Measurements from ENCODE around the gene ASGR1. TPM values are rescaled to one million over a fixed set of nuclear protein-coding genes. Genes with fewer than 3 reads are reported as not detected.

Gene ASGR1
- polyA plus RNA-seq, 1 donor from 2014 or later: 80.2 TPM

GRCh38 chr17:7195971-7196370, 16.8 kb upstream of the ASGR1 start:
- no peaks in the 10 kb centered on the region for H3K79me2 ChIP-seq (replicated peaks; ENCODE audit: insufficient read depth, low read length)

GRCh38 chr17:7192271-7192937, 13.2 kb upstream of the ASGR1 start:
- H3K9me2 ChIP-seq (ENCODE audit: insufficient read depth, low read length): no peaks in the 10 kb centered on the region
- H3K27ac ChIP-seq (ENCODE audit: low read length): no peak overlapping the region
- peaks cover 11% of the 10 kb centered on the region for H3K36me3 ChIP-seq (ENCODE audit: insufficient read depth, low read length)
- H3K4me3 ChIP-seq (ENCODE audit: low read length): no peak overlapping the region
- no peak overlapping the region for H3K4me2 ChIP-seq (ENCODE audit: low read length)
- H4K20me1 ChIP-seq (ENCODE audit: insufficient read depth): no peaks in the 10 kb centered on the region
- no peaks in the 10 kb centered on the region for H3K9me3 ChIP-seq (ENCODE audit: low read length)
- H3K9ac ChIP-seq (ENCODE audit: low read length): no peak overlapping the region
- H3K27me3 ChIP-seq (ENCODE audit: insufficient read depth, low read depth, low read length): no peaks in the 10 kb centered on the region
- no peak overlapping the region for H2AFZ ChIP-seq (ENCODE audit: low read depth, low read length)
- H3K79me2 ChIP-seq (replicated peaks; ENCODE audit: insufficient read depth, low read length): no peaks in the 10 kb centered on the region
- H3F3A ChIP-seq (ENCODE audit: insufficient read depth, low read length, poor library complexity, severe bottlenecking): no peaks in the 10 kb centered on the region
- no peak for TF ChIP-seq SMC3 (conservative IDR thresholded peaks at IDR 0.05; ENCODE audit: poor library complexity)
- TF ChIP-seq RAD21 (conservative IDR thresholded peaks at IDR 0.05): no peak
- TF ChIP-seq MXI1 (conservative IDR thresholded peaks at IDR 0.05; ENCODE audit: poor library complexity, severe bottlenecking): no peak
- no peak for TF ChIP-seq POLR2AphosphoS5 (IDR thresholded peaks at IDR 0.05)
- no peak for TF ChIP-seq TAF1 (IDR thresholded peaks at IDR 0.05; ENCODE audit: low read depth)
- TF ChIP-seq EP300 (conservative IDR thresholded peaks at IDR 0.05; ENCODE audit: poor library complexity, severe bottlenecking): no peak
- TF ChIP-seq CTCF (IDR thresholded peaks at IDR 0.05; ENCODE audit: poor library complexity, severe bottlenecking): no peak

More at GRCh38 chr17:7195971-7196370, 16.8 kb upstream of the ASGR1 start:
- Histone ChIP-seq H3K9ac (ENCODE audit: low read length) (no peak overlapping the region), H3K27me3 (ENCODE audit: insufficient read depth, low read depth, low read length) (no peaks in the 10 kb centered on the region), H3K9me3 (ENCODE audit: low read length) (no peaks in the 10 kb centered on the region), H4K20me1 (ENCODE audit: insufficient read depth) (no peaks in the 10 kb centered on the region), H2AFZ (ENCODE audit: low read depth, low read length) (no peak overlapping the region), H3K4me3 (ENCODE audit: low read length) (no peak overlapping the region), H3F3A (ENCODE audit: insufficient read depth, low read length, poor library complexity, severe bottlenecking) (no peaks in the 10 kb centered on the region), H3K9me2 (ENCODE audit: insufficient read depth, low read length) (no peaks in the 10 kb centered on the region), H3K4me2 (ENCODE audit: low read length) (no peak overlapping the region), H3K36me3 (ENCODE audit: insufficient read depth, low read length) (peaks cover 11% of the 10 kb centered on the region), H3K27ac (ENCODE audit: low read length) (no peak overlapping the region)
- TF ChIP-seq SMC3 (conservative IDR thresholded peaks at IDR 0.05; ENCODE audit: poor library complexity): no peak
- TF ChIP-seq EP300 (conservative IDR thresholded peaks at IDR 0.05; ENCODE audit: poor library complexity, severe bottlenecking): no peak
- no peak for TF ChIP-seq EZH2 (IDR thresholded peaks at IDR 0.05; ENCODE audit: borderline replicate concordance, insufficient read depth, low read length, poor library complexity, severe bottlenecking)
- no peak for TF ChIP-seq RAD21 (conservative IDR thresholded peaks at IDR 0.05)
- no peak for TF ChIP-seq REST (IDR thresholded peaks at IDR 0.05; ENCODE audit: borderline replicate concordance)
- TF ChIP-seq CTCF (IDR thresholded peaks at IDR 0.05; ENCODE audit: poor library complexity, severe bottlenecking): no peak
- no peak for TF ChIP-seq POLR2AphosphoS5 (IDR thresholded peaks at IDR 0.05)
- no peak for TF ChIP-seq MXI1 (conservative IDR thresholded peaks at IDR 0.05; ENCODE audit: poor library complexity, severe bottlenecking)
- no peak for TF ChIP-seq TAF1 (IDR thresholded peaks at IDR 0.05; ENCODE audit: low read depth)
